GM20000 (cell line): ENCODE measurements around the gene LAMTOR4.
"Not testable (repeated sequence)": the region's sequence is repeated elsewhere in the genome, so short reads cannot be mapped to it uniquely, and the experiment has no call there.

Experiments
- DNase-seq: peaks from one replicate; pipeline ENCODE4 v3.0.0; 2012; ENCODE audit warnings: low spot score
- CTCF ChIP-seq: IDR thresholded peaks from 2 replicates; pipeline ENCODE4 v1.5.1; 2012; ENCODE audit warnings: mild to moderate bottlenecking, control low read depth; ENCODE audit errors: extremely low read depth, missing control alignments

LAMTOR4 gene

GRCh38 chr7:100130608-100131453 is 17.9 kb upstream of the LAMTOR4 start:
- peak; percentile 80 for DNase-seq
- peak; percentile 93 for TF ChIP-seq CTCF

- no peak for DNase-seq
- no peak for TF ChIP-seq CTCF
These were observed 16.6 kb upstream of the LAMTOR4 start for GRCh38 chr7:100132126-100132525.

GRCh38 chr7:100132697-100133151 is 16.0 kb upstream of the LAMTOR4 start:
- peak; percentile 78 for DNase-seq
- peak; percentile 92 for TF ChIP-seq CTCF

- no peak for DNase-seq
- TF ChIP-seq CTCF, result no peak
These were observed 10.6 kb upstream of the LAMTOR4 start for GRCh38 chr7:100137851-100138760.

GRCh38 chr7:100141555-100141949 is 7.2 kb upstream of the LAMTOR4 start:
- no peak for DNase-seq

GRCh38 chr7:100142461-100142860 is 6.3 kb upstream of the LAMTOR4 start:
- TF ChIP-seq CTCF, result no peak
- no peak for DNase-seq

More at GRCh38 chr7:100141555-100141949, 7.2 kb upstream of the LAMTOR4 start:
- TF ChIP-seq CTCF, result no peak

GRCh38 chr7:100146350-100146749 is 2.4 kb upstream of the LAMTOR4 start:
- not testable (repeated sequence) for DNase-seq
